Measurements from ENCODE around the gene ADRA2C.

- no peak for TF ChIP-seq POLR2A (IDR thresholded peaks at IDR 0.05)
- TF ChIP-seq CTCF (IDR thresholded peaks at IDR 0.05) = no peak
- no peak for TF ChIP-seq POLR2AphosphoS5 (IDR thresholded peaks at IDR 0.05)
Measured at GRCh38 chr4:3777033-3777390, 10.8 kb downstream of the ADRA2C start.
